ENCODE data around the gene MFSD6L.

The MFSD6L gene

DNA sequence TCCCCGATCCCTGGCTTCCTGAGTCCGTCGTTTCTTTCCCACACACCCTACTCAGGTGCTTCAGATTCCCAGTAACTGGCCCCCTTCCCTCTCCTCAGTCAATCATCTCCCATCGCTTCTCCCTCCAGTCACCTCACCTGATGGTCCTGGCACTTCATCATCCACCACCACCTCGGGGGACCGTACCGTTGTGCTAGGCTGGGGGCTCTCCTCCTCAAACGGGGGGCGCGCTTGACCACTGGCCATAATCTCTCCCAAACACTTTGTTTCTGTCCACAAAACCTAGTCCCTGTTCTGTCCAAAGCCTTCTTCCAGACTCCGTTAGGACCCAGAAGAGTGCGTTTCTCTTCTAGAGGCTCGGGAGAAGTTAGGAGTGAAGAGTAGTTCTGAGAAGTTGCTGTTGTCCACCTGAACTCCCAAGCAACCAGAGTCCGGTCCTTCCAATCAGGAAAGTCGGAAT, 41.0 kb downstream of the MFSD6L start, which contains the start of gene SPDYE4:
Gene SPDYE4, minus strand, starts transcription at position 410 of the 460 bp plus-strand sequence. Its CDS starts 164 bp downstream, at position 246.
- H2BK5ac ChIP-seq (ENCODE audit: low read depth, low read length, poor library complexity) = no peak within 1 kb of the TSS
- H3K4me1 ChIP-seq (ENCODE audit: control insufficient read depth in 1 of 2, insufficient read depth in 2 of 2, low read length in 2 of 2) = no peaks in the 10 kb centered on the region
- H4K91ac ChIP-seq (ENCODE audit: low read depth, low read length) = no peak within 1 kb of the TSS
- H3K4me3 ChIP-seq (ENCODE audit: low read depth, low read length) = no peak within 1 kb of the TSS
- no peaks in the 10 kb centered on the region for H3K36me3 ChIP-seq (ENCODE audit: control insufficient read depth in 1 of 2, insufficient read depth in 2 of 2, low read length in 2 of 2)
- no CpG with 5 or more reads among the region's 15 CpGs for WGBS (ENCODE audit: extremely low coverage, insufficient coverage, insufficient read length)
- no peaks in the 10 kb centered on the region for H3K79me1 ChIP-seq (ENCODE audit: low read length)
- H3K27ac ChIP-seq (ENCODE audit: low read depth, low read length) = no peak within 1 kb of the TSS
- no peak within 1 kb of the TSS for H2BK120ac ChIP-seq (ENCODE audit: insufficient read depth, low read length, poor library complexity)
- no peak within 1 kb of the TSS for H2AFZ ChIP-seq (ENCODE audit: insufficient read depth, low read length, poor library complexity)
- no peak within 1 kb of the TSS for H3K4me2 ChIP-seq (ENCODE audit: low read length)
- H3K79me2 ChIP-seq (ENCODE audit: control insufficient read depth, insufficient read depth, low read length, poor library complexity) = no peaks in the 10 kb centered on the region
- no peak for DNase-seq
- no peak within 1 kb of the TSS for H4K12ac ChIP-seq (ENCODE audit: low read depth, low read length)
- H3K27me3 ChIP-seq (ENCODE audit: insufficient read depth, low read length) = no peaks in the 10 kb centered on the region
- H4K8ac ChIP-seq (ENCODE audit: low read depth, low read length) = no peak within 1 kb of the TSS
- H3K23ac ChIP-seq (ENCODE audit: low read length) = no peak within 1 kb of the TSS
- no peak within 1 kb of the TSS for H3K9ac ChIP-seq (ENCODE audit: low read length)
- H2BK12ac ChIP-seq (ENCODE audit: low read length) = no peak within 1 kb of the TSS
- no peak within 1 kb of the TSS for H3K14ac ChIP-seq (ENCODE audit: low read length)
- H3K9me3 ChIP-seq (ENCODE audit: insufficient read depth, low read depth, low read length) = no peaks in the 10 kb centered on the region
- no peak within 1 kb of the TSS for H3K4ac ChIP-seq (ENCODE audit: low read depth, low read length)
- no peak within 1 kb of the TSS for H3K18ac ChIP-seq (ENCODE audit: low read length)
- H2AK5ac ChIP-seq (ENCODE audit: low read length) = no peak within 1 kb of the TSS

DNA sequence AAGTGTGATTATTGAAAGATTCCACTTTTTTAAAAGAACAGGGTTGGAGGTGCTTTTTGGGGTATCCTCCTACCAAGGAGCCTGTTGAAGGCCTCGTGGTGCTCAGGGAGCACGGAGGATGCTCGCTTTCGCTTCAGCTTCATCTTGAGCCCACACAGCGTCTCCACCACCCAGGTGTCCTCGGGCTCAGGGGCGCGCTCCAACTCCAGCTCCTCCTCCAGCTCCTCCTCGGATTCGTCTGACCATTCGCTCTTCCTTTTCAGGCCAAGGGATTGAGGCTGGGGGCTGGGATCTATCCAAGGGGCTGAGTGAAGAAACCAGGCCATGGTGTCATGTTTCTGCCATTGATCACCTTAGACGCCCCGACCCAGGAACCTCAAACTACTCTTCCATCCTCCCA, 42.0 kb downstream of the MFSD6L start:
- DNase-seq = no peak
- Histone ChIP-seq H3K18ac (ENCODE audit: low read length) (no peak overlapping the region), H3K27me3 (ENCODE audit: insufficient read depth, low read length) (no peaks in the 10 kb centered on the region), H3K4me2 (ENCODE audit: low read length) (no peak overlapping the region), H2AFZ (ENCODE audit: insufficient read depth, low read length, poor library complexity) (no peak overlapping the region), H2AK5ac (ENCODE audit: low read length) (no peak overlapping the region), H3K9me3 (ENCODE audit: insufficient read depth, low read depth, low read length) (no peaks in the 10 kb centered on the region), H2BK12ac (ENCODE audit: low read length) (no peak overlapping the region), H3K4ac (ENCODE audit: low read depth, low read length) (no peak overlapping the region), H4K91ac (ENCODE audit: low read depth, low read length) (no peak overlapping the region), H3K79me2 (ENCODE audit: control insufficient read depth, insufficient read depth, low read length, poor library complexity) (no peaks in the 10 kb centered on the region), H2BK120ac (ENCODE audit: insufficient read depth, low read length, poor library complexity) (no peak overlapping the region), H3K4me1 (ENCODE audit: control insufficient read depth in 1 of 2, insufficient read depth in 2 of 2, low read length in 2 of 2) (no peaks in the 10 kb centered on the region), H4K12ac (ENCODE audit: low read depth, low read length) (no peak overlapping the region), H3K27ac (ENCODE audit: low read depth, low read length) (no peak overlapping the region), H3K36me3 (ENCODE audit: control insufficient read depth in 1 of 2, insufficient read depth in 2 of 2, low read length in 2 of 2) (no peaks in the 10 kb centered on the region), H3K14ac (ENCODE audit: low read length) (no peak overlapping the region), H4K8ac (ENCODE audit: low read depth, low read length) (no peak overlapping the region), H3K9ac (ENCODE audit: low read length) (no peak overlapping the region), H3K79me1 (ENCODE audit: low read length) (no peaks in the 10 kb centered on the region), H2BK5ac (ENCODE audit: low read depth, low read length, poor library complexity) (no peak overlapping the region), H3K4me3 (ENCODE audit: low read depth, low read length) (no peak overlapping the region), H3K23ac (ENCODE audit: low read length) (no peak overlapping the region)
- no CpG with 5 or more reads among the region's 13 CpGs for WGBS (ENCODE audit: extremely low coverage, insufficient coverage, insufficient read length)

DNA sequence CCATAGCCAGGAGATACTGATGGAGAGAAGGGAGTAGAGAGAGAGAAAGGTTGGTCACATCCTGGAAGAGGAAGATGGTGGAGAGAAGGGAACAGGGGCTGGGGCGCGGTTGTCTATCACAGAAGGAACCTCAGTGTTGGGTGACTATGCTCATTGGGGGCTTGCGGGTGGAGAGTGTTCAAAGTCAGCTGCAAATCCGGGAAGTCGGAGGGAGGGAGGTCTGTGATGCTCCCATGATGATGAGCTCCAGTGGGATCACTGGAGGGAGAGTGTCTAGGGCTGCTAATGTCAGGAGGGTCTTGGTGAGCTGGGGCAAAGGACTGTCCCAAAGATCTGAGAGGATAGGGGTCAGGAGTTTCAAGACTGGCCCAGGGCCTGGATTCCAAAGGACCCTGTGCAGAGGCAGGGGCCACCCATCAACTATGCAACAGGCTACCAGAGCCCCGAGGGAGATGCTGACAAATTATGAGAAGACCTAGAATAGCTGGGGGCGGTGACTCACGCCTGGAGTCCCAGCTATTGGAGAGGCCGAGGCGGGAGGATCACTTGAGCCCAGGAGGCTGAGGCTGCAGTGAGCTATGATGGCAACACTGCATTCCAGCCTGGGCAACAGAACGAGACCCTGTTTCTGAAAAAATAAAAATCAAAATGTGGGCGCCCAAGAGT, 43.4 kb downstream of the MFSD6L start:
- peak; percentile 25 to 52 for DNase-seq
- Histone ChIP-seq H4K8ac (ENCODE audit: low read depth, low read length) (no peak overlapping the region), H3K79me1 (ENCODE audit: low read length) (no peaks in the 10 kb centered on the region), H3K23ac (ENCODE audit: low read length) (no peak overlapping the region), H3K79me2 (ENCODE audit: control insufficient read depth, insufficient read depth, low read length, poor library complexity) (no peaks in the 10 kb centered on the region), H3K14ac (ENCODE audit: low read length) (no peak overlapping the region), H3K4me3 (ENCODE audit: low read depth, low read length) (no peak overlapping the region), H3K4me2 (ENCODE audit: low read length) (no peak overlapping the region), H3K9me3 (ENCODE audit: insufficient read depth, low read depth, low read length) (no peaks in the 10 kb centered on the region), H2BK12ac (ENCODE audit: low read length) (no peak overlapping the region), H2BK120ac (ENCODE audit: insufficient read depth, low read length, poor library complexity) (no peak overlapping the region), H3K4me1 (ENCODE audit: control insufficient read depth in 1 of 2, insufficient read depth in 2 of 2, low read length in 2 of 2) (no peaks in the 10 kb centered on the region), H4K91ac (ENCODE audit: low read depth, low read length) (no peak overlapping the region), H2AFZ (ENCODE audit: insufficient read depth, low read length, poor library complexity) (no peak overlapping the region), H2BK5ac (ENCODE audit: low read depth, low read length, poor library complexity) (no peak overlapping the region), H3K27ac (ENCODE audit: low read depth, low read length) (no peak overlapping the region), H2AK5ac (ENCODE audit: low read length) (no peak overlapping the region), H3K27me3 (ENCODE audit: insufficient read depth, low read length) (no peaks in the 10 kb centered on the region), H3K4ac (ENCODE audit: low read depth, low read length) (no peak overlapping the region), H3K9ac (ENCODE audit: low read length) (no peak overlapping the region), H4K12ac (ENCODE audit: low read depth, low read length) (no peak overlapping the region), H3K36me3 (ENCODE audit: control insufficient read depth in 1 of 2, insufficient read depth in 2 of 2, low read length in 2 of 2) (no peaks in the 10 kb centered on the region), H3K18ac (ENCODE audit: low read length) (no peak overlapping the region)
- no CpG with 5 or more reads among the region's 12 CpGs for WGBS (ENCODE audit: extremely low coverage, insufficient coverage, insufficient read length)

DNA sequence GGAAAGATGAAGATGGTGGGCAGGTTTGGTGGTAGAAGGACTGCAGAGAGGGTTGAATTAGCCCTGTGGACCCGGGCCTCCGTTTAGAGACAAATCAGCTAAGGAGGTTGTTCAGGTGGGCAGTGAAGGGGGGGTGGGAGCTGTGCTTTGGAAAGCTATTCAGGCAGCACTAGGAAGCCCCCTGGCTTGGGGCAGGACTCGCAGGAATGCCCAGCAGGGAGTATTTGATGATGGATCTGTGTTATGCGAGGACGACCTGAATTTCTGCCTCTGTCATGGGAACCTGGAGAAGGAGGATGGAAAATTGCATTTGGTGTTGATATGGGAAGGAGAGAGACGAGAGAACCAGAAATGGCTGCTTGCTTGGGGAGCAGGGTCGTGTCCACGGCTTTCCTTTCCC, 44.3 kb downstream of the MFSD6L start:
- Histone ChIP-seq H2BK120ac (ENCODE audit: insufficient read depth, low read length, poor library complexity) (no peak overlapping the region), H3K4me1 (ENCODE audit: control insufficient read depth in 1 of 2, insufficient read depth in 2 of 2, low read length in 2 of 2) (no peaks in the 10 kb centered on the region), H3K36me3 (ENCODE audit: control insufficient read depth in 1 of 2, insufficient read depth in 2 of 2, low read length in 2 of 2) (no peaks in the 10 kb centered on the region), H3K4me2 (ENCODE audit: low read length) (no peak overlapping the region), H4K12ac (ENCODE audit: low read depth, low read length) (no peak overlapping the region), H3K23ac (ENCODE audit: low read length) (no peak overlapping the region), H2BK5ac (ENCODE audit: low read depth, low read length, poor library complexity) (no peak overlapping the region), H3K4me3 (ENCODE audit: low read depth, low read length) (no peak overlapping the region), H3K79me2 (ENCODE audit: control insufficient read depth, insufficient read depth, low read length, poor library complexity) (no peaks in the 10 kb centered on the region), H2AK5ac (ENCODE audit: low read length) (no peak overlapping the region), H4K91ac (ENCODE audit: low read depth, low read length) (no peak overlapping the region), H3K18ac (ENCODE audit: low read length) (no peak overlapping the region), H2BK12ac (ENCODE audit: low read length) (no peak overlapping the region), H3K9ac (ENCODE audit: low read length) (no peak overlapping the region), H3K4ac (ENCODE audit: low read depth, low read length) (no peak overlapping the region), H3K9me3 (ENCODE audit: insufficient read depth, low read depth, low read length) (no peaks in the 10 kb centered on the region), H2AFZ (ENCODE audit: insufficient read depth, low read length, poor library complexity) (no peak overlapping the region), H3K79me1 (ENCODE audit: low read length) (no peaks in the 10 kb centered on the region), H4K8ac (ENCODE audit: low read depth, low read length) (no peak overlapping the region), H3K27me3 (ENCODE audit: insufficient read depth, low read length) (no peaks in the 10 kb centered on the region), H3K27ac (ENCODE audit: low read depth, low read length) (no peak overlapping the region), H3K14ac (ENCODE audit: low read length) (no peak overlapping the region)
- DNase-seq = no peak
- no CpG with 5 or more reads among the region's 8 CpGs for WGBS (ENCODE audit: extremely low coverage, insufficient coverage, insufficient read length)
